PC-9 (cell line): Measurements from ENCODE around the gene SPRR1A. TPM values are rescaled to one million over a fixed set of nuclear protein-coding genes. Genes with fewer than 3 reads are reported as not detected.

ENCODE experiments used
- BruUV-seq: library from RNA; stranded (reverse); fragments of 400-500 nt; replicated peaks from 2 replicates; lab custom pipeline; 2021; lab: Mats Ljungman, UMichigan
- CTCF ChIA-PET: fragments of 300-600 bp; sonication (Branson Sonifier 250); formaldehyde crosslinking; loops from one replicate; lab custom pipeline; 2022; ENCODE audit warnings: antibody characterized with exemption; lab: Charles Lee
- POLR2A ChIA-PET: fragments of 300-600 bp; sonication (Branson Sonifier 250); formaldehyde crosslinking; loops from one replicate; lab custom pipeline; 2022; ENCODE audit warnings: antibody characterized with exemption; ENCODE audit not compliant: unreplicated experiment; lab: Charles Lee
- DNase-seq, 2 experiments: peaks; one replicate each; pipeline versions ENCODE4 v3.0.0 to v3.0.0-alpha.2; 2015 to 2022; ENCODE audit warnings: mixed read lengths in 1 of 2
- H2AFZ ChIP-seq: fragments of 200-600 bp; sonication (generic); 2 replicates; pipeline ENCODE4 v1.8.1; 2017; ENCODE audit warnings: antibody characterized with exemption
- H3F3A ChIP-seq: fragments of 200-600 bp; sonication (generic); 2 replicates; pipeline ENCODE4 v1.8.1; 2017; ENCODE audit warnings: antibody characterized with exemption, mild to moderate bottlenecking, low read depth; ENCODE audit not compliant: insufficient read depth
- H3K27ac ChIP-seq: fragments of 200-600 bp; sonication (generic); 2 replicates; pipeline ENCODE4 v1.6.1; 2016; ENCODE audit warnings: mixed run types
- H3K27me3 ChIP-seq: fragments of 200-600 bp; sonication (generic); 2 replicates; pipeline ENCODE4 v1.6.1; 2016; ENCODE audit warnings: low read depth, mixed run types; ENCODE audit not compliant: insufficient read depth
- H3K36me3 ChIP-seq: fragments of 200-600 bp; sonication (generic); 2 replicates; pipeline ENCODE4 v1.6.1; 2016; ENCODE audit warnings: low read depth, mixed run types
- H3K4me1 ChIP-seq: fragments of 200-600 bp; sonication (generic); replicated peaks from 2 replicates; pipeline ENCODE4 v1.6.1; 2016; ENCODE audit warnings: mixed run types; ENCODE audit not compliant: insufficient read depth
- H3K4me2 ChIP-seq: fragments of 200-600 bp; sonication (generic); 2 replicates; pipeline ENCODE4 v1.6.1; 2017; ENCODE audit warnings: mixed run types
- H3K4me3 ChIP-seq: fragments of 200-600 bp; sonication (generic); 2 replicates; pipeline ENCODE4 v1.6.1; 2016; ENCODE audit warnings: mixed run types
- H3K79me2 ChIP-seq: fragments of 200-600 bp; sonication (generic); 2 replicates; pipeline ENCODE4 v1.6.1; 2017; ENCODE audit warnings: low read depth, mixed run types
- H3K9me2 ChIP-seq: fragments of 200-600 bp; sonication (generic); 2 replicates; pipeline ENCODE4 v1.8.1; 2017; ENCODE audit warnings: mild to moderate bottlenecking; ENCODE audit not compliant: insufficient read depth
- H3K9me3 ChIP-seq: fragments of 200-600 bp; sonication (generic); 2 replicates; pipeline ENCODE4 v1.8.1; 2016; ENCODE audit warnings: low read depth; ENCODE audit not compliant: insufficient read depth
- H4K20me1 ChIP-seq: fragments of 200-600 bp; sonication (generic); 2 replicates; pipeline ENCODE4 v1.8.1; 2017; ENCODE audit not compliant: insufficient read depth
- EZH2 ChIP-seq: fragments of 200-600 bp; sonication (generic); IDR thresholded peaks from 2 replicates; pipeline ENCODE4 v1.8.0; 2017; ENCODE audit warnings: antibody characterized with exemption, low read depth
- intact Hi-C: fragments of 100-400 bp; cut with micrococcal nuclease; formaldehyde crosslinking; loops from one replicate; pipeline ENCODE4 v1.10.0; 2022; ENCODE audit not compliant: unreplicated experiment
- total RNA-seq: library from RNA; stranded (reverse); gene quantifications from 2 replicates; pipeline ENCODE4 v1.2.3, GENCODE V29; 2021
- TF ChIP-seq, protein P1 (sequence below): fragments of 200-600 bp; sonication (generic); conservative IDR thresholded peaks from 2 replicates; pipeline ENCODE4 v1.6.1; 2017; ENCODE audit warnings: mixed run types, antibody characterized with exemption, mild to moderate bottlenecking, moderate library complexity

SPRR1A gene
- total RNA-seq, 1 experiment from 2014 or later = not detected

- Histone ChIP-seq H3F3A (peaks cover 15% of the 10 kb centered on the region), H3K27me3 (no peaks in the 10 kb centered on the region), H4K20me1 (no peaks in the 10 kb centered on the region), H3K27ac (no peak overlapping the region), H3K4me2 (no peak overlapping the region), H3K9me3 (no peaks in the 10 kb centered on the region), H3K79me2 (no peaks in the 10 kb centered on the region), H2AFZ (no peak overlapping the region), H3K9me2 (no peaks in the 10 kb centered on the region), H3K4me1 (peaks cover 28% of the 10 kb centered on the region), H3K4me3 (no peak overlapping the region), H3K36me3 (no peaks in the 10 kb centered on the region)
- BruUV-seq = no TSS peak
- DNase-seq = no peak
- ChIA-PET CTCF (no interaction called here), POLR2A (no interaction called here)
- TF ChIP-seq EZH2 = no peak
- intact Hi-C loops = no loop called here
Measured at GRCh38 chr1:152957561-152957960, 26.3 kb upstream of the SPRR1A start.

- no peaks in the 10 kb centered on the region for H3K9me2 ChIP-seq
- ChIA-PET POLR2A (no interaction called here), CTCF (no interaction called here)
- peaks cover 12% of the 10 kb centered on the region for H3F3A ChIP-seq
- peaks cover 27% of the 10 kb centered on the region for H3K4me1 ChIP-seq
- H3K4me3 ChIP-seq = no peak overlapping the region
- intact Hi-C loops = no loop called here
- no peaks in the 10 kb centered on the region for H3K36me3 ChIP-seq
- H2AFZ ChIP-seq = no peak overlapping the region
- H3K27me3 ChIP-seq = no peaks in the 10 kb centered on the region
- no peak for TF ChIP-seq EZH2
- TF ChIP-seq, protein P1, sequence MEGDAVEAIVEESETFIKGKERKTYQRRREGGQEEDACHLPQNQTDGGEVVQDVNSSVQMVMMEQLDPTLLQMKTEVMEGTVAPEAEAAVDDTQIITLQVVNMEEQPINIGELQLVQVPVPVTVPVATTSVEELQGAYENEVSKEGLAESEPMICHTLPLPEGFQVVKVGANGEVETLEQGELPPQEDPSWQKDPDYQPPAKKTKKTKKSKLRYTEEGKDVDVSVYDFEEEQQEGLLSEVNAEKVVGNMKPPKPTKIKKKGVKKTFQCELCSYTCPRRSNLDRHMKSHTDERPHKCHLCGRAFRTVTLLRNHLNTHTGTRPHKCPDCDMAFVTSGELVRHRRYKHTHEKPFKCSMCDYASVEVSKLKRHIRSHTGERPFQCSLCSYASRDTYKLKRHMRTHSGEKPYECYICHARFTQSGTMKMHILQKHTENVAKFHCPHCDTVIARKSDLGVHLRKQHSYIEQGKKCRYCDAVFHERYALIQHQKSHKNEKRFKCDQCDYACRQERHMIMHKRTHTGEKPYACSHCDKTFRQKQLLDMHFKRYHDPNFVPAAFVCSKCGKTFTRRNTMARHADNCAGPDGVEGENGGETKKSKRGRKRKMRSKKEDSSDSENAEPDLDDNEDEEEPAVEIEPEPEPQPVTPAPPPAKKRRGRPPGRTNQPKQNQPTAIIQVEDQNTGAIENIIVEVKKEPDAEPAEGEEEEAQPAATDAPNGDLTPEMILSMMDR = no peak
- H3K4me2 ChIP-seq = no peak overlapping the region
- no peaks in the 10 kb centered on the region for H3K9me3 ChIP-seq
- no peak overlapping the region for H3K27ac ChIP-seq
- no peaks in the 10 kb centered on the region for H4K20me1 ChIP-seq
- DNase-seq = no peak
- no peaks in the 10 kb centered on the region for H3K79me2 ChIP-seq
- BruUV-seq = no TSS peak
Measured at GRCh38 chr1:152959273-152959672, 24.6 kb upstream of the SPRR1A start.

DNA sequence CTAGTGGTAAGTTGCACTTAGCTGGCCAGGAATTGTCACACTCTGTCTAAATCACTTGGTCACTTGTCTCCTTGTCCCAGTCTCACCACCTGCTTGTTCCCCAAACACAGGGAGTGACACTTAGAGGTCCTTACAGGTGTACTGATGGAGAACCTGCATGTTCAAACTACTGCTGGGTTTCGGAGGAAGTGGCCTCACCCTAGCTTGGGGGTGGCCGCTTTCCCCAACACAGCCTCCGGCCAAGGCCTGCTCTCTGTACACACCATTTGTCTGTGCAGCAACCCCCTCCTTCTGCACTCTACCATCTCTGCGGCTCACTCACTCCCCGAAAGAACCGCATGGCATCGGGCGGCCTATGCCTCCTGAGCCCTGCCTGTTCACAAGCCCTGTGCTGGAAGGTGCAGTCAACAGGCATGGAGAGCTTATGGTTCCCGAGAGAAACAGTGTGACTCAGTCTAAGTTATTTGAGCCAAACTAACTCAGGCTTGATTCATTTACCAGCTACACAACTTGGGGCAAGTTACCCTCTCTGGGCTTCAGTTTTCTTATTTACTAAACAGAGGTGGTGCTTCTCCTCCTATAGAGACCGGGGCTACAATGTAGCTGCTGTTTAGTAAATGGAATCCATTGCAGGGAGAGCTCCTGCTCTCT, 24.0 kb upstream of the SPRR1A start:
- BruUV-seq = no TSS peak
- Histone ChIP-seq H2AFZ (no peak overlapping the region), H3K4me3 (no peak overlapping the region), H3K36me3 (no peaks in the 10 kb centered on the region), H3K4me1 (peaks cover 27% of the 10 kb centered on the region), H3K79me2 (no peaks in the 10 kb centered on the region), H3K9me2 (no peaks in the 10 kb centered on the region), H4K20me1 (no peaks in the 10 kb centered on the region), H3F3A (peaks cover 12% of the 10 kb centered on the region), H3K27me3 (no peaks in the 10 kb centered on the region), H3K9me3 (no peaks in the 10 kb centered on the region), H3K4me2 (no peak overlapping the region), H3K27ac (no peak overlapping the region)
- intact Hi-C loops = no loop called here
- POLR2A ChIA-PET = no interaction called here
- CTCF ChIA-PET = interaction anchor here (0.6 kb wide), 1 partner anchor 237 kb away, joined by 4 read pairs; no protein-coding TSS in a partner anchor
- no peak for TF ChIP-seq EZH2
- TF ChIP-seq, protein P1 = no peak
- no peak for DNase-seq
